Epidermal melanocyte (primary cell): ENCODE measurements around the gene SLC5A9.
A peak's percentile ranks its signal among the peaks of the same experiment; 100 is the strongest.

Source experiments
- DNase-seq: peaks from one replicate; pipeline ENCODE4 v3.0.0; 2011; ENCODE audit warnings: low spot score; ENCODE audit not compliant: insufficient read length

SLC5A9 gene

DNA sequence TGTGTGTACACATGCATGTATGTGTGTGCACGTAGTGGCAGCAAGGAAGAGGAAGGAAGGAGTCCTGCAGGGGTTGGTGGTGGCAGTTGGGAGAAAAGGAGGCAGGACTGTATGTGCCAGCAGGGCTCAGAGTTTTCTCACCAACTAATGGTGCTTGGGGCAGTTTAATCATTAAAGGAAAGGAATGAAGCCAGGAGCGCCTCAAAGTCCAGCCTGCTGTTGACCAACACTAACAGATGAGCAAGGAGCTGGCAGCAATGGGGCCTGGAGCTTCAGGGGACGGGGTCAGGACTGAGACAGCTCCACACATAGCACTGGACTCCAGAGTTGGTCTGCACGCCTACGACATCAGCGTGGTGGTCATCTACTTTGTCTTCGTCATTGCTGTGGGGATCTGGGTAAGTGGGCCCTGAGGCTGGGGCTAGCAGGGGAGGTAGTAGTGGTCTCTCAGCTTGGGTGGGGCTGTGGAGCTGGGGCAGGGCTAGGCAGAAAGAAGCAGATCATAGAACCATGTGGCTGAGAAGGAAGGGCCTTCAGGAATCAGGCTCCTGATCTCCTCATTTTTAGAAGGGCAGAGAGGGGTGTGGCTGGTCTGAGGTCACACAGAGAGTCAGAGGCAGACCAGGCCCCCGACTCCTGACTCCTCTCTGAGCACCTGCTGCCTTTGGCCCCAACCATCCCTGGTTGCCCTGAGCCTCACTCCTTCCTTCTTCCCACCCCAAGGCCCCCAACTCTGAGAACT, at the start of gene SLC5A9:
TSS of gene SLC5A9 (plus strand) at position 216 of the 742 bp plus-strand sequence. CDS start at position 237, 21 bp downstream.
- no peak for DNase-seq

DNA sequence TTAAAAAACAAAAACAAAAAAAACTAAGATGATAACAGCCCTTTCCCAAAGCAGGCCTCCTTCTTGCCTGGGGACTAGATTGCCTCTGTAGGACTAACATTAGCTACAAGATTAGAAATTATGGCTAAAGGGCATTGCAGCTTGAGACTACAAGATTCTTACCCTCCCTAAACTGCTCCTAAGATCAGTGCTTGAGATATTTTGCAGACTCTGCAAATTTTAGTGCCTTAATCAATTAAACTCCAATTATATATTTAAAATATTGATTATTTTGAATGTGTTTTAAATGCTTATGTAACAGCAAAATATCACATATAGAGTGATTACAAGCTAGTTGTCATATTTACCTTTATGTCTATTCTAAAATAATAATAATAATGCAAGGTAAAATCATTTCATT, 47.4 kb upstream of the SLC5A9 start:
- no peak for DNase-seq

DNA sequence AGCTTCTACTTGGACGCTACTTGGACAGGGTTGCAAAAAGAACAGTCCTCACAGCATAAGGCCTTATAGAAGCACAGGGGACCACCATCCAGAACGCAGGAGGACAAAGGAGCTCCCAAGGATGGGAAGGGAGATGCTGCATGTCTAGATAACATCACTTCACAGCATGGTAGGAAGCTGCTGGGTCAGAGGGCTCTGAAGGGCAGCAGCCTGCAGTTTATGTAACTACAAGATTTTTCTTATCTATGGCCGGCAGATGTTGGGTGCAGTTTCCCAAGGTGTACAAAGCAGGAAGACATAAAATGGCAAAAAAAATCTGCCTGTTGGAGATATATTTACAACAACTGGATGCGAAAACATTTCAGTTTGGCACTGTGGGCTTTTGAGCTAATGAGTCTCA, 45.3 kb upstream of the SLC5A9 start:
- DNase-seq = no peak

DNA sequence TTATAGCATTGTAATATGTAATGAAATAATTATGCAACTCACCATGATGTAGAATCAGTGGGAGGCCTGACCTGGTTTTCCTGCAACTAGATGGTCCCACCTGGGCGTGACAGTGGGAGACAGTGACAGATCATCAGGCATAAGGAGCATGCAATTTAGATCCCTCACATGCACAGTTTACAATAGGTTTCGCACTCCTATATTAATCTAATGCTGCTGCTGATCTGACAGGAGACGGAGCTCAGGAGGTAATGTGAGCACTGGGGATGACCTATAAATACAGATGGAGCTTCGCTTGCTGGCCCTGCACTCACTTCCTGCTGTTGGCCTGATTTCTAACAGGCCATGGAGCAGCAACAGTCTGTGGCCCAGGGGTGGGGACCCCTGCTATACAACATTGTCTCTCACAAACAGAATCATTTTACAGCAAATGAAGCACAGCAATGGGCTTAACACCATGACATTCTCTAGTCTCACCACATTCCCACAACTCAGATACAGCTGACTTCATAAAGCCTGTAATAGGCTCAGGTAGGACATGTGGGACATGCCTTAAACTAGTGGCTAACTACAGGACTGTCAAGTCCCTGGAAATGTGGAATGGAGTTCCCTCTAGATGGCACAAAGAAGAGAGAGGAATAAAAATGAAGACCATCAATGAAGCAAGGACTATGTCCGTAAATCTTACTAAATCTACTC, 40.7 kb upstream of the SLC5A9 start:
- DNase-seq = no peak

DNA sequence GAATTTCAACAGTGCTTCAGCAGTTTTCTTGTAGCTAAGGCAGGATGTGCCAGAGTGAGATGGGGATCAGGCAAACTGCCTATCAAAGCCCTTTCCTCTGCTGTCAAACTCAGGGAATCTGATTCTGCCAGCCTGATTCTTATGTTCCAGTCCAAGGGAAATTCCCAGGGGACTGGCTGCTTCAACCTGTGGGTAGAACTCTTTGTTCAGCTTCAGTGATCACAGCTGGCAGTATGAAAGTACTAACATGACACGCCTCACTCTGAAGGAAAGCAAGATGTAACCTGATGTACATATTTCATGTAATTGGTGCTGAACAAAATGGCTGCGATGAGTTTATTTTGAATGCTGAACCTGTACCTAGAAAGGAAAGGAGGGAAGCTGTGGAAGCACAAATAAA, 40.1 kb upstream of the SLC5A9 start:
- DNase-seq = no peak

DNA sequence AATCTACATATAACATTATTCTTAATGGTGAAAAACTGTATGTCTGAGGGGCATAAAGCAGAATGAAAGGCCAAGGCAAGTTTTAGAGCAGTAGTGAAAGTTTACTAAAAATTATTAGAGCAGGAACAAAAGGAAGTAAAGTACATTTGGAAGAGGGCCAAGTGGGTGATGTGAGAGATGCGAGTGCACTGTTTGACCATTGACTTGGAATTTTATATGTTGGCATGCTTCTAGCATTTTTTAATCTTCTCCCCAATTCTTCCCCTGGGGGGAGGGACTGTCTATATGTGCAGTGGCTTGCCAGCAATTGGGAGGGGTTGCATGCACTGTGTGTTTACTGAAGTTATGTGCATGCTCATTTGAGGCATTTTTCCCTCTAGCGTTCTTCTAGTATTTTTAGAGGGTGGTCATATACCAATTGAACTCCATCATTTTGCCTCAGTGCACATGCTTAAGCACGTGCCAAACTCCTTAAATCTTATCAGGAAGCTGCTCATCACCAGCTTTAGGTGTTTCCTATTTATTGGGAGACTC, 36.1 kb upstream of the SLC5A9 start:
- no peak for DNase-seq

DNA sequence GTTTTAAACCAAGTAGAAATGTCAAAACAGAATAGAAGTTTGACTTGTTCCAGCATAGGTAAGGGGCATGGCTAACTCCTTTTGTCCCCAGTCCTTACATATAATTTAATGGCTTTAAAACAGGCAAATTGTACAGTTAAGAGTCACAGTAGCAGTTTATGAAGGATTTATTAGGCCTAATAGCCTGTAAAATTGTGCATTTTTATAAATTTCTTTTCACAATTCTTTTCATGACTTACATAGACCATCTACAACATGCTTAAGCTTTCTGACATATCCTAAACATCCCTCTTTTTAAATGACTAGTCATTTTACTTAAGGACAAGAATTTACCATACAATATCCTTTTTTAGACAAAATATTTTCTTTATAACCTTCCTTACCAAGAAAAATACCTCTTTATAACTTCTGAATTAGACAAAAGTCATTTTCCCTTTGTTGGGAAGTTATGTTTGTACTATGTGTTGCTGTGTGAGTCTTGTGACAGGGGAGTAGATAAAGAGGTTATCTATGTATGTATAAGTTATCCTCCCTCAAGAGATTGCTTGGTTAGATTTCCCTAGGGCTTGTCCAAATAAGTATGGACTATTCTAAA, 34.5 kb upstream of the SLC5A9 start:
- no peak for DNase-seq

DNA sequence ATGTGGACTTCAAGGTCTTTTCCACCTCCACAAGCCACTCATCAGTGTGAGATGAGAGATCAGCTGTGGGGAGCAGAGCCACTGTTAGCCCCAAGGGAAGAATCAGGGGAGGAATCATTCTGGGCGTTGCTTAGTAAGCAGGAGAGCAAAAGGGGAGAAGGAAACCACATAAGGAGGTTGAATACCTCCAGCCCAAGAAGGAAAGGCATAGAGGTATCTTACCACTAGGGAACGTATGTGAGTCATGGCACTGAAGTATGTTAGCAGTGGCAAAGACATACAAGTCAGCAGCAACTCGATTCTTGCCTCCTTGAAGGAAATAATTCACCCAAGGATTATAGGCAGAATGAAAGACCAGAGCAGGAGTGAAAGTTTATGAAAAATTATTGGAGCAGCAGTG, 31.6 kb upstream of the SLC5A9 start:
- no peak for DNase-seq

DNA sequence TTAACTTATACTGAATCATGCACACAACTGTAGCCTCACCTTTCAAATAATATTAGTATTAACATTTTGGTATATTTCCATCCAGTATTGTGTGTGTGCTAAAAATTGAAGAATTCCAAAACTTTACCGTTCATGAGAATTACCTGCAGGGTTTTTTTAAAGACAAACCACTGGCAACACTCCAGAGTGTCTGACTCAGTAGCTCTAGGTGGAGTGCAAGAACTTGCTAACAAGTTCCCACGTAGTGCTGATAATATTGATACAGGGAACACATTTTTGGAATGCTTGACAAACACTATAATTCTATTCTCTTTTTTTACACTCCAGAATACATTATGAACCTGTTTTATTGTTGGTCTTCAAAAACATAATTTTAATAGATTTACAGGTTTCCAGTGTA, 27.7 kb upstream of the SLC5A9 start:
- no peak for DNase-seq

DNA sequence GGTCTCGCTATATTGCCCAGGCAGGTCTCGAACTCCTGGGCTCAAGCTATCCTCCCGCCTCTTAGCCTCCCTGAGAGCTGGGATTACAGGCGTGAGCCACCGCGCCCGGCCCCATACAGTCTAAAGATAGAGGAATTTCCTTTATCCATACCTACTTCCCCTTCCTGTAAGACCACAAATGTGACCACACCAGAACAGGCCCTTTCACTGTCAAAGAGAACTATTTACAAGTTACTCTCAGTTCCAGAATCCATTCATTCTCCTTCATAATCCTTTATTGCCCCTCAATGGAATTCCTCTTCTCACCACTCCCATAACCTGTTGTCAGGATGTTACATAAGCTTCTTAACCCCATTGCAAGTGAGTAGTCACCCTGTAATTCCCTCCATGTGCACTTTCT, 26.3 kb upstream of the SLC5A9 start:
- no peak for DNase-seq

DNA sequence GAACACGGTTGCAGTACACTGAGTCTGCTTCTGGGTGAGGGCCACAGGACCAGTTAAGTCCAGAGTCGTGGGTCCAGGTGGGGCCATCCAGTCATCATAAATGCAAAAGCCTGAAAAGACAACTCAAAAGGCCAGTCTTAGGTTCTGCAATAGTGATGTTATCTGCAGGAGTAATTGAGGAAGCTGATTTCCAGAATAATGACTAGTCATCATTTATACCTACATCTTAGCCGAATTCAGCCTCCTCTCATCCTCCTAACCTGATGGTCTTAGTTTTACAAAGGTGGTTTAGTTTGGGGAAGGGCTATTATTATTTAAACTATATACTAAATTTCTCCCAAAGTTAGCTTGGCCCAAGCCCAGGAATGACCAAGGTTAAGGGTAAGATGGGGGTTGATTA, 23.5 kb upstream of the SLC5A9 start:
- DNase-seq = no peak

DNA sequence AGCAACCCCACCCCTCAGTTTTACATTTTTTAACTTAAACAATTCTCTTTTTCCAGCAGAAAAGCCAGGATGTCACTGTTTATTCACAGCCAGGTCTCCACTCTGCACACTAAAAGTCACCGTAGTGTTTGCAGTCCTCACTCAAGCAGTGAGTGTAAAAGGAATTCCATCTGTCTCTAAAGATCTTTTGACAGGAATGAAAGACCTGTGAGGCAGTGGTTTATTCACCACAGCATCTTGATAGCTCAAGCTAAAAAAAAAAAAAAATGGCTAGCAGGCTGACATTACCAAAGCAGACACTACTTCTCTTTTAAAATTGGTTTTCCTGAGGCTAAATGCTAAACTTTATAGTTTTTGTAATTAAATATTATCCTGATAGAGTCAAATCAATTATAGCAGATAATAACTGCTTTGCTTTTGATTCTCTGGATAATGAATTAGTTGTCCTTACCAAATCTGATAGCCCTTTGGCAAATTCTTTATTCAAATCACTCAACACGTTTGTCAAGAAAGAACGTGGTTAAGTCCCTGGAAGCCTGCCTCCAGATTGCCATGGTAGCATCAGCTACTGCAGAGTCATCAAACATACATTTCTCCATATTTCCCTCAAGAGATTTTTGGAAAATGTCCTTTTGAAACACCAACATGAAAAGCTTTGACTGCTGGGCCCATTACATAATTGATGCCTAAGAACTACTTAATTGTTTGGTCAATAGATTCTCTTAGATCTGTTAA, 22.2 kb upstream of the SLC5A9 start:
- DNase-seq = no peak

DNA sequence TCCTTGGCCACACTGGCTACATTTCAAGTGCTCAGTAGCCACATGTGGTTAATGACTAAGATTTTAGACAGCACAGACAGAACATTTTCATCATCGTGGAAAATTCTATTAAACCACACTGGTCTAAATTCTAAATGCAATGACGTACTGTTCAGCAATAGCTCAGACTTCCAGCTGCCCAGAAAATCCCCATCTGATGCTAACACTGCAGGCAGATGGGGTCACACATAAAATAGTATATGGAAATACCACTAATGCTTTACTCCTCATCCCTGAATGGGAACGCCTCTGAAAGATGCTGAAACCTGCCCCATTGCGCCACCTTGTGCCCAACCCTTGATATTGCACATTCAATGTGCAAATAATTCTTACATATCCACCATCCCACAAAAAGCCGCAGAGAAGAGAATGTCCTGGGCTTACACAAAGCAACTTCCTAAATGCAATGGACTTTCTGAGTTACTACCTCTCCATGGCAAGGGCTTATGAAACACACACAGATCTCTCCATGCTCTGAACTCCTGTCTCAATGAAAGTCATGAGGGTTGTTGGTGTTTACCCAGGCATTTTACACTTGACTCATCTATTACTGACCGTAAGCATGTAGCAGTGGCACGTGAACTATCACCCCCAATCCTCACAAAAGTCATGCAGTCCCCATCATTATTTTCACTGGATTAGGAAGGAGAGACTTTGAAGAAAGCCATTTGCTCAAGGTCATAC, 20.3 kb upstream of the SLC5A9 start:
- peak; percentile 75 for DNase-seq

DNA sequence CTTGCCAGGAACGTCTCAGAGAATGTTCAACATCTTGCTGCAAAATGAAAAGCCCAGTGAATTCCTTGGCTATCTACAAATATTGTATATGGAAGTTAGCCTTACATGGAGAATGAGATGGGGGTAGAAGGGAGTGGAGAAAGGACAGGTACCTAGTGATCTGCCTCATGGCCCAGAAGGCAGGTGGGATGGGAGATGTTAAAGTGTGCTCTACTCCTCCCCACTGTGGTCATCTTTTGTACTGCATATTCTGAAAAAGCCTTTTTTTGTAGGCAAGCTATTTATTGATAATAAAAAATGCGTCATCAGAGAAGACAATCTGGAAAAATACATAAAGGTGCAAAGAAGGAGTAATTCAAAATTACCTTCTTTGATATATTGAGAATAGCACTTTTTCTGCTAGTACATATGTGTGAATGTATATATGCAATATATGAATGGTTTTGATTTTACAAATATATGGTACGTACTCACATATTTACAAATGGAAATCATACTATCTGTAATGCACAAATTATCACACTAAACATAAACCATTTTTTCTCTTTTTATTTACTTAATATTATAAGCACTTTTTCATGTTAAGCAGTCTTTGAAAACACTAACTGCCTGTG, 19.1 kb upstream of the SLC5A9 start:
- no peak for DNase-seq

DNA sequence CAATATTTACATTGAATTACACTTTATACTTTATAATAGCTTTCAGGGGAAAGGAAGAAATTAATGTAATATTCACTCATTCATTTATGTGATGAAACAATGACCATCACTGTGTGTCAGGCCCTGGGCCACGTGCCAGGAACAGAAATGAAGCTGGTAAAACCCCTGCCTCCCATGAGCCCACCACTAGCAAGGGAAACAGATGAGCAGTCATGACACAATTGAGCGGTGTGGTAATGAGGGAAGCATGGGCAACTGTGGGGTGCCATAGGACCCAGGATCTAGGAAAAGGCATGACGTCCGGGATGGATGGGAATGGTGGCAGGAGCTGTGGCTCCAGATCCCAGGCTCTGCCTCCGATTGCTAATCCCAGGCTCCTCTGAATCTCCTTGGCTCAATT, 17.0 kb upstream of the SLC5A9 start:
- no peak for DNase-seq

DNA sequence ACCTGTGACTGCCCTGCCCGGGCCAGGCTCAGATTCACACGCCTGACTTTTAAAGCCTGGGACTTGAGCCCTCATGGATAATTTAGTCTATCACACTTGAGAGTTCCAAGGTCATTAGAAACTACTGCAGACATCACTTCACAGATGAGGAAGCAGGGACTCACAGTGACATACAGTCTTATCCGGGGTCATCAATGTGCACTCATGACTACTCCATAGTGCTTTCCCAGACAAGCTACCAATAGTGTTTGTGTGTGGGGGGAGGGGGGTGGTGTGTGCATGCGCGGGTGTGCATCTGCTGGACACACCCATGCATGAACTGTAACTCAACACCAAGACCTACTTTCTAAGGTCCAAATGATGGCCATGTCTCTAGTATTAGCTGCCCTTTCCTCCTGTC, 16.1 kb upstream of the SLC5A9 start:
- DNase-seq = no peak

DNA sequence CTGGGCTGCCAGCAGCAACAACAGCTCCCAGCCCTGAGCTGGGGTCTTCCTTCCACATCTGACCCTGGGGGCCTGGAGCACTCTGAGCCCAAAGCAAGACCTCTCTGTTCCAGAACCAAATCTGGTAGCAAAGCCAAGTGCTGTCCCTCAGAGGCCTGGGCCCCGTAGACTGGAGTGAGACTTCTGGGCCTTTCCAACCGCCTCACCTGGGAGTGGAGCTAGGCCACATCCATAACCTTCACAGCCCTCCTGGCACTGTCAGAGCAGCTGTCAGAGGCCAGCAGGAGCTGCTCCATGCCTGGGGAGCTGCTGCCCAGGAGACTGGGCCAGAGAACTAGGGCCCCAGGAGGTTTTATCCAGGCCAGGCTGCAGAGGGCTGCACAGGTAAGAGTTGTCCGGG, 15.4 kb upstream of the SLC5A9 start:
- DNase-seq = no peak

DNA sequence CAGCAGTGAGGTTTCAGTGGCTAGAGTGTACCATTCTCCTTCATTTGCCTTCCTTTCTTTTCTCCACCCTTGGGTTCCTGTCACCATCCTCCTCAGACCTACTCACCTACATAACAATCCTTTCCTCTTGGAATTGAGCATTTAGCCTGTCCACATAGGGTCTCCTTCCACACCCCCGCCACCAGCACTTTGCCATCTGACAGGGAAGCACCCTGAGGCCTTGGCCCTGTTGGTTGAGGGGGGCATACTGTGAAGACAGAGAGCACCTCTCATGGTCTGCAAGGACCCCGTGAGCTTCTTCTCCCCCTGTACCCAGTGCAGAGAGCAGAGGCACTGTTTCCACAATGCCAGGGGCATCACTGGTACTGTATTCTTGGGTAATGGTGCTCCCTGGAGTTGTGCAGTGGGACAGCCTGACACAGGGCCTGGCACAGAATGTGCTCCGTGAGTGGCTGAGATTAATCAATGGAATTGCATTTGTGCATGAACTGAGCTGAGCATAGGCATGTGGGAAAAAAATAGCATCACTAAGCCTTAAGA, 14.9 kb upstream of the SLC5A9 start:
- no peak for DNase-seq

DNA sequence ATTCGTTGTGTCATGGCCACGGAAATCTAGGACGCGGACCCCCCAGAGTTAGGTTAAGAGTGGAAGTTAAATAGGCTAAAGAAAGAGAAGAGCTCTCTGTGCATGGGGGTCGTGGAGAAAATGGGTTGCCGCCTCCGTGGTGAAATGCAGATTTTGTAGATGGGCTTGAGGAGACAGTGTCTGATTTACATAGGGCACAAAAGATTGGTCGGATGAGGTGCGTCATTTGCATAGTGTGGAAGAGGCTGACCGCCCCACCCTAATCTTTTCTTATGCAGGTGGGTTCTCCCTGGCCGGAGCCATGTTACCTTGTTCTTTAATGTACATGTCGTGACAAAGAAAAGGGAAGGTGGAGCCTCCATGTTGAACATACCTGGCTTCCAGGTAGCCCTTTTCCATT, 14.3 kb upstream of the SLC5A9 start:
- no peak for DNase-seq

DNA sequence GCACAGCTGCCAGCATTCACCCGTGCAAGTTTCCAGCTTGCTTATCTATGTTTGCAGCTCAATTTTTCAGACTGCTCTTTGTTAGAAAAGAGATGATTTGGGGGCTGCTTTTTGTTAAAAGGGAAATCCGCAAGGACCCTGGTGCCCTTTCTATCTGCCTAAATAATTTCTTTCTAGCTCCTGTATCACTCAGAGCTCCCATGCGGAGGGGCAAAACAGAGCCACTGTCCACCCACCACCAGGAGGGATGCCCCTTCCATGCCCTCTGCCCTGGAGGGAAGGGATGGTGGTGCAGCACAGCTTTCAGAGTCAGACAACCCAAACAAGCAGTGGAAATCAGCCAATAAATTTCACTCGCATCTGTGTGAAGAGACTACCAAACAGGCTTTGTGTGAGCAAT, 13.9 kb upstream of the SLC5A9 start:
- DNase-seq = no peak
